Measurements from ENCODE around the gene RRAD. TPM values are rescaled to one million over a fixed set of nuclear protein-coding genes. Genes with fewer than 3 reads are reported as not detected.

The RRAD gene
- total RNA-seq, 1 donor from 2014 or later, result 12.1 TPM

DNA sequence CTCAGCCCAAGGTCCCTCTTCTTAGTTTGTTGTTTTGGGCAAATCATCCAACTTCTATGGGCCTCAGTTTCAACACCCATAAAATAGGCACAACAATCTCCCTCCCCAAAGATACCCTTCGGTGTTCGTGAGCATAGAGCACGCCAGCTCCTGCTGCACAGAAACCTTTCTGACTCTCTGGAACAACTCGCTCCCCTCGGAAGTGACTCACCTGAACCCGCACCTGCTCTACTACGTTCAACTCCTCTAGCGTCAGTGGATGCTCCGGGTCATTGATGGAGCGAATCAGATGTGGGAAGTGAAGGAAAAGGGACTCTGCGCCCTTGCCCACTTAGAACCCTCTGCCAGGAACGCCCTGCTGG lies 8.4 kb upstream of the RRAD start:
- H4K20me1 ChIP-seq (ENCODE audit: insufficient read depth, low read length), result peaks cover 64% of the 10 kb centered on the region
- no peaks in the 10 kb centered on the region for H3K27me3 Mint-ChIP-seq (ENCODE audit: low read depth, unreplicated experiment)
- peak overlapping the region; percentile 88 for H3K27ac ChIP-seq (ENCODE audit: low read depth, low read length)
- no peaks in the 10 kb centered on the region for H3K9me3 Mint-ChIP-seq (ENCODE audit: unreplicated experiment)
- H3K4me3 Mint-ChIP-seq (ENCODE audit: unreplicated experiment), result peak overlapping the region; percentile 95
- peak overlapping the region; percentile 98 for H2AFZ ChIP-seq (ENCODE audit: low read depth, low read length)
- H3K27me3 ChIP-seq (ENCODE audit: insufficient read depth, low read length), result no peaks in the 10 kb centered on the region
- H3K4me2 ChIP-seq (ENCODE audit: low read length), result peak overlapping the region; percentile 99
- FAIRE-seq, result no peak
- H3K4me1 Mint-ChIP-seq (ENCODE audit: low read depth, unreplicated experiment), result peaks cover 20% of the 10 kb centered on the region
- peaks cover 19% of the 10 kb centered on the region for H3K4me1 ChIP-seq (ENCODE audit: insufficient read depth, low read length)
- TF ChIP-seq, protein P1, sequence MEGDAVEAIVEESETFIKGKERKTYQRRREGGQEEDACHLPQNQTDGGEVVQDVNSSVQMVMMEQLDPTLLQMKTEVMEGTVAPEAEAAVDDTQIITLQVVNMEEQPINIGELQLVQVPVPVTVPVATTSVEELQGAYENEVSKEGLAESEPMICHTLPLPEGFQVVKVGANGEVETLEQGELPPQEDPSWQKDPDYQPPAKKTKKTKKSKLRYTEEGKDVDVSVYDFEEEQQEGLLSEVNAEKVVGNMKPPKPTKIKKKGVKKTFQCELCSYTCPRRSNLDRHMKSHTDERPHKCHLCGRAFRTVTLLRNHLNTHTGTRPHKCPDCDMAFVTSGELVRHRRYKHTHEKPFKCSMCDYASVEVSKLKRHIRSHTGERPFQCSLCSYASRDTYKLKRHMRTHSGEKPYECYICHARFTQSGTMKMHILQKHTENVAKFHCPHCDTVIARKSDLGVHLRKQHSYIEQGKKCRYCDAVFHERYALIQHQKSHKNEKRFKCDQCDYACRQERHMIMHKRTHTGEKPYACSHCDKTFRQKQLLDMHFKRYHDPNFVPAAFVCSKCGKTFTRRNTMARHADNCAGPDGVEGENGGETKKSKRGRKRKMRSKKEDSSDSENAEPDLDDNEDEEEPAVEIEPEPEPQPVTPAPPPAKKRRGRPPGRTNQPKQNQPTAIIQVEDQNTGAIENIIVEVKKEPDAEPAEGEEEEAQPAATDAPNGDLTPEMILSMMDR (IDR thresholded peaks at IDR 0.05; ENCODE audit: insufficient read depth, low read depth, low read length), result no peak
- no peak for TF ChIP-seq EZH2 (IDR thresholded peaks at IDR 0.05; ENCODE audit: insufficient read depth, low read length)
- peak overlapping the region; percentile 86 for H3K4me3 ChIP-seq (ENCODE audit: insufficient read depth, low read depth, low read length)
- peak overlapping the region; percentile 95 for H3K9ac ChIP-seq (ENCODE audit: low read length)
- H3K27ac Mint-ChIP-seq (ENCODE audit: unreplicated experiment), result peak overlapping the region; percentile 84
- no peak for DNase-seq (ENCODE audit: low read depth)
- peaks cover 3% of the 10 kb centered on the region for H3K36me3 ChIP-seq (ENCODE audit: insufficient read depth, low read length)
- no peaks in the 10 kb centered on the region for H3K9me3 ChIP-seq (ENCODE audit: insufficient read depth, low read depth, low read length)
- peaks cover 52% of the 10 kb centered on the region for H3K79me2 ChIP-seq (ENCODE audit: insufficient read depth, low read length)
- H3K36me3 Mint-ChIP-seq (ENCODE audit: low read depth, unreplicated experiment), result peaks cover 12% of the 10 kb centered on the region

DNA sequence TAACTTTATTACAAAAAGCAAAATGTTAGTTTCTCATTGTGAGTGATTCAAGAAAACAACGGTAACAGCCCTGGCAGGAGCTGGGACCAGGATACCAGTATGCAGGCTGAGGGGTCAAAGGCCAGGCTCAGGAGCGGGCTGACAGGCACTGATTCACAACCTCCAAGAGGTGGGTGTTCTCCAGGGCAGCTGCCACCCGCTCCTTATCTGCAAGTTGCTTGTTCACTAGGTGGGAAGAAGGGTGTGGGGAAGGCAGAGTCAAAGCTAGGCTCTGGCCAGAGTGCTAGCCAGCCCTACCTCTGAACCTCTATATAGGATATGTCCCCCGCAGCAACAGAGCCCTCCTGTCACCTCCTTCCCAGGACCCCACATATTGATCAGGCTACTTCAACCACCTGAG lies 6.7 kb upstream of the RRAD start:
- Histone ChIP-seq H3K4me1 (ENCODE audit: insufficient read depth, low read length) (peaks cover 35% of the 10 kb centered on the region), H3K9me3 (ENCODE audit: insufficient read depth, low read depth, low read length) (no peaks in the 10 kb centered on the region), H3K27me3 (ENCODE audit: insufficient read depth, low read length) (no peaks in the 10 kb centered on the region), H3K36me3 (ENCODE audit: insufficient read depth, low read length) (peaks cover 3% of the 10 kb centered on the region), H4K20me1 (ENCODE audit: insufficient read depth, low read length) (peaks cover 48% of the 10 kb centered on the region), H3K9ac (ENCODE audit: low read length) (no peak overlapping the region), H2AFZ (ENCODE audit: low read depth, low read length) (no peak overlapping the region), H3K4me2 (ENCODE audit: low read length) (no peak overlapping the region), H3K27ac (ENCODE audit: low read depth, low read length) (no peak overlapping the region), H3K79me2 (ENCODE audit: insufficient read depth, low read length) (peaks cover 49% of the 10 kb centered on the region), H3K4me3 (ENCODE audit: insufficient read depth, low read depth, low read length) (no peak overlapping the region)
- H3K36me3 Mint-ChIP-seq (ENCODE audit: low read depth, unreplicated experiment), result peaks cover 6% of the 10 kb centered on the region
- no peak overlapping the region for H3K4me3 Mint-ChIP-seq (ENCODE audit: unreplicated experiment)
- no peak for DNase-seq (ENCODE audit: low read depth)
- H3K4me1 Mint-ChIP-seq (ENCODE audit: low read depth, unreplicated experiment), result peaks cover 33% of the 10 kb centered on the region
- TF ChIP-seq, protein P1 (IDR thresholded peaks at IDR 0.05; ENCODE audit: insufficient read depth, low read depth, low read length), result no peak
- TF ChIP-seq EZH2 (IDR thresholded peaks at IDR 0.05; ENCODE audit: insufficient read depth, low read length), result no peak
- no peaks in the 10 kb centered on the region for H3K9me3 Mint-ChIP-seq (ENCODE audit: unreplicated experiment)
- no peak for FAIRE-seq
- no peak overlapping the region for H3K27ac Mint-ChIP-seq (ENCODE audit: unreplicated experiment)
- no peaks in the 10 kb centered on the region for H3K27me3 Mint-ChIP-seq (ENCODE audit: low read depth, unreplicated experiment)

DNA sequence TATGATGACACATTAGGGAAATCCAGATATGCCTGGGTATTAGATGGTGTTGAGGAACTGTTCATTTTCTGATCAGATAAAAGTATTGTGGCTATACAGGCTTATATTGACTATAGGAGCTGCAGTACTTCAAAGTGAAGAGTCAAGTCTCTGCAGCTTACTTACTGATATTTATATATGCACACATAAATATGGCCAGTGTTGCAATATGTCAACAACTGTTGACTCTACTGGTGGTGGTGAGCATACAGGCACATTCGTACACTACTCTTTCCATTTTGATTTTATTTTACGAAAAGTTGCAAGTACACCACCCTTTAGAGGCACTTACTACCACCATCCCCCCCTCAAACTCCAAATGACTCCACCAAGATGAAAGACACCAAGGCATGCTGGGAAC lies 6.3 kb upstream of the RRAD start:
- Mint-ChIP-seq H3K4me3 (ENCODE audit: unreplicated experiment) (no peak overlapping the region), H3K27ac (ENCODE audit: unreplicated experiment) (no peak overlapping the region), H3K4me1 (ENCODE audit: low read depth, unreplicated experiment) (peaks cover 37% of the 10 kb centered on the region), H3K9me3 (ENCODE audit: unreplicated experiment) (no peaks in the 10 kb centered on the region), H3K27me3 (ENCODE audit: low read depth, unreplicated experiment) (no peaks in the 10 kb centered on the region), H3K36me3 (ENCODE audit: low read depth, unreplicated experiment) (peaks cover 6% of the 10 kb centered on the region)
- Histone ChIP-seq H4K20me1 (ENCODE audit: insufficient read depth, low read length) (peaks cover 45% of the 10 kb centered on the region), H3K36me3 (ENCODE audit: insufficient read depth, low read length) (peaks cover 3% of the 10 kb centered on the region), H3K9ac (ENCODE audit: low read length) (no peak overlapping the region), H3K27me3 (ENCODE audit: insufficient read depth, low read length) (no peaks in the 10 kb centered on the region), H3K4me2 (ENCODE audit: low read length) (no peak overlapping the region), H3K4me1 (ENCODE audit: insufficient read depth, low read length) (peaks cover 39% of the 10 kb centered on the region), H2AFZ (ENCODE audit: low read depth, low read length) (no peak overlapping the region), H3K79me2 (ENCODE audit: insufficient read depth, low read length) (peaks cover 45% of the 10 kb centered on the region), H3K9me3 (ENCODE audit: insufficient read depth, low read depth, low read length) (no peaks in the 10 kb centered on the region), H3K4me3 (ENCODE audit: insufficient read depth, low read depth, low read length) (no peak overlapping the region), H3K27ac (ENCODE audit: low read depth, low read length) (no peak overlapping the region)
- no peak for TF ChIP-seq EZH2 (IDR thresholded peaks at IDR 0.05; ENCODE audit: insufficient read depth, low read length)
- TF ChIP-seq, protein P1 (IDR thresholded peaks at IDR 0.05; ENCODE audit: insufficient read depth, low read depth, low read length), result no peak
- DNase-seq (ENCODE audit: low read depth) (no peak), FAIRE-seq (no peak)

All from astrocyte (in vitro differentiated cells and primary cell).